ENCODE measurements around the gene ARID5B.

DNA sequence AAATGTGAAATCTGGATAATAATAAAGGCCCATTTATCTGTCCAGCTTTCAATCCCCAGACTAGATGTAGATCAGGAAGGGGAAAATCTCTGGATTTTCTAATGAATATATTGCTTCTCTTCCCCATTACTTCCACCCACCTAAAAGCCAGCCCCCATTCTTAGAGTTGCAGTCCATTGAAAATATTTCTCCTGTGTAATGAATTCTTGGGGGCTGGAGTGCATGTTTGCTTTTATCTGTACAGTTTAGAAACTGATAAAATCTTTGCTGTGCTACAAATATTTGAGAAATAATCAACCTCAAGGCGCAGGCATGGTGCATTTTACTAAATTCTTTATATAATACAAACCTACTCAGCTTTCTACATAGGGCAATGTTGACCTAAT lies 180.8 kb downstream of the ARID5B start:
- TF ChIP-seq SP1 (IDR thresholded peaks at IDR 0.05): no peak
- TF ChIP-seq BHLHE40 (IDR thresholded peaks at IDR 0.05; ENCODE audit: borderline replicate concordance): no peak
- TF ChIP-seq FOXK2 (IDR thresholded peaks at IDR 0.05): no peak
- TF ChIP-seq FOXA1 (IDR thresholded peaks at IDR 0.05): no peak
- no peak for TF ChIP-seq FOXM1 (IDR thresholded peaks at IDR 0.05; ENCODE audit: borderline replicate concordance)
- no peak for TF ChIP-seq TARDBP (IDR thresholded peaks at IDR 0.05)
- no peak for TF ChIP-seq NFRKB (IDR thresholded peaks at IDR 0.05)
- TF ChIP-seq ARNT (IDR thresholded peaks at IDR 0.05): no peak
- TF ChIP-seq ZNF384 (IDR thresholded peaks at IDR 0.05): no peak

Measured in HEK293T (cell line).